Endodermal cell (in vitro differentiated cells): ENCODE results near the gene SLC17A9. TPM values are rescaled to one million over a fixed set of nuclear protein-coding genes. Genes with fewer than 3 reads are reported as not detected.

Experiments
- DNase-seq: peaks from one replicate; pipeline ENCODE4 v3.0.0-alpha.2; 2017
- H3K27ac ChIP-seq: 2 replicates; pipeline ENCODE4 v1.5.1; 2013; ENCODE audit warnings: mild to moderate bottlenecking, low read depth, low read length, moderate library complexity
- H3K27me3 ChIP-seq: 2 replicates; pipeline ENCODE4 v1.6.1; 2013; ENCODE audit warnings: mild to moderate bottlenecking, low read length, moderate library complexity; ENCODE audit not compliant: insufficient read depth, control insufficient read depth, poor library complexity, severe bottlenecking
- H3K36me3 ChIP-seq: 2 replicates; pipeline ENCODE4 v1.7.0; 2013; ENCODE audit warnings: mild to moderate bottlenecking, low read length, moderate library complexity; ENCODE audit not compliant: control insufficient read depth, insufficient read depth
- H3K4me1 ChIP-seq: one replicate; pipeline ENCODE4 v1.7.0; 2013; ENCODE audit warnings: low read length; ENCODE audit not compliant: control insufficient read depth, insufficient read depth
- H3K4me3 ChIP-seq: 2 replicates; pipeline ENCODE4 v1.5.1; 2013; ENCODE audit warnings: mild to moderate bottlenecking, low read length, moderate library complexity
- H3K9ac ChIP-seq: 2 replicates; pipeline ENCODE4 v1.6.1; 2013; ENCODE audit warnings: mild to moderate bottlenecking, low read length, moderate library complexity; ENCODE audit not compliant: poor library complexity, severe bottlenecking; ENCODE audit errors: extremely low read depth
- H3K9me3 ChIP-seq: 2 replicates; pipeline ENCODE4 v1.6.1; 2013; ENCODE audit warnings: mild to moderate bottlenecking, low read length, moderate library complexity; ENCODE audit not compliant: control insufficient read depth
- H3K27ac Mint-ChIP-seq: 2 replicates; pipeline ENCODE4 v1.8.0; 2020; ENCODE audit warnings: mixed read lengths
- H3K27me3 Mint-ChIP-seq: 2 replicates; pipeline ENCODE4 v1.8.0; 2021; ENCODE audit warnings: mild to moderate bottlenecking, mixed read lengths; ENCODE audit not compliant: insufficient read depth
- H3K36me3 Mint-ChIP-seq: 2 replicates; pipeline ENCODE4 v1.8.0; 2020; ENCODE audit warnings: low read depth, mixed read lengths
- H3K4me1 Mint-ChIP-seq: 2 replicates; pipeline ENCODE4 v1.8.0; 2020; ENCODE audit warnings: mixed read lengths
- H3K4me3 Mint-ChIP-seq: 2 replicates; pipeline ENCODE4 v1.8.0; 2020; ENCODE audit warnings: mild to moderate bottlenecking, moderate library complexity, mixed read lengths
- H3K9me3 Mint-ChIP-seq: 2 replicates; pipeline ENCODE4 v1.8.0; 2020; ENCODE audit warnings: mild to moderate bottlenecking, mixed read lengths
- WGBS, 2 experiments: methylation state at CpG; one replicate each; pipeline versions ENCODE4 v1.1.5 to v1.1.7; 2013; ENCODE audit warnings: missing lambda C conversion rate in 2 of 2, mixed read lengths in 1 of 2; ENCODE audit not compliant: insufficient coverage in 1 of 2, insufficient read length in 1 of 2; 5-methylcytosine and 5-hydroxymethylcytosine counted together
- total RNA-seq, 2 donors: library from RNA; stranded (reverse); fragmentation: NEBNext Ultra II Directional in 1 of 2; extraction: Animal tissue kit (Norgen Biotek cat#: 25700) in 1 of 2; gene quantifications; 2 replicates in 1 of 2; 3 replicates in 1 of 2; pipeline ENCODE4 v1.2.1, GENCODE V29; 2021
- TF ChIP-seq, protein P1 (sequence below): fragments of 200-600 bp; sonication (generic); conservative IDR thresholded peaks from 2 replicates; pipeline ENCODE4 v1.5.0; 2021; ENCODE audit warnings: antibody characterized with exemption, mild to moderate bottlenecking

The SLC17A9 gene
- total RNA-seq, 2 donors from 2014 or later, result 8.9 to 10.2 TPM

DNA sequence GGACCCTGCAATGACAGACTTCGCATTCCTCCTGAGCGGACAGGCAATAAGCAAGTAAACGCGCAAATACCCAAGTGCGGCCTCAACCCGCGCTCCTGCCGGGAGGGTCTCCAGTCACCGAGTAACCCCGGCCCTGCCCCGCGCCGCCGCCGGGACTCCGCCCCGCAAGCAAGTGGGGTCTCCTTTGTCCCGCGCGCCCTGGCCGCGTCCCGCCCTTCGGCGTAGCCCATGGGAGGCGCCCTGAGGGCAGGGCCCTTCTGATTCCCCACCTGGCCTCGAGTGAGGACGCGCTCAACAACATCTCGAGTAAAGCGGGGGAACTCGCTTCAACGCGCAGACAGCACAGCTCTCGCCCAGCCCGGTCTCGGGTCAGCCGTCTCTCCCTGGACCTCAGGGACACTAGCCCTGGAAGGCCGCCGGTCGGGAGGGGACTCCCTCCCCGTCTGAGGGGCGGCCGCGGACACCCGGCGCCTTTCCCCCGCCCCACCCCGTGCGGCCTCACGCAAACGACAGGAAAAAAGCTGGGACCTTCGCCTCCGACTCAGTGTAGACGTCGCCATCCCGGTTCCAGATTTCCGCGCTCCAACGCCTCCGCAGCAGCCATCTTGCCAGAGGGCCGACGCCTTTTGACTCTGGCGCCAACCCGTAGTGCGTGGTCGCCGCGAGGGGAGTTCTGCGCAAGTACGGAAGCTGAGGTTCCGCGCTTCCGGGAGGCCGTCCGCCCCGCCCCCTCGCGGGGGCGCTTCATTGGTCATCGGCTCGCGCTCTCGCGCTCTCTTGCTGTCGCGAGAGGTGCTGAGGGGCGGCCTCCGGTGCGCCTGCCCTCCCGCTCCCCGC, 15.0 kb upstream of the SLC17A9 start:
- no peaks in the 10 kb centered on the region for H3K27me3 ChIP-seq

DNA sequence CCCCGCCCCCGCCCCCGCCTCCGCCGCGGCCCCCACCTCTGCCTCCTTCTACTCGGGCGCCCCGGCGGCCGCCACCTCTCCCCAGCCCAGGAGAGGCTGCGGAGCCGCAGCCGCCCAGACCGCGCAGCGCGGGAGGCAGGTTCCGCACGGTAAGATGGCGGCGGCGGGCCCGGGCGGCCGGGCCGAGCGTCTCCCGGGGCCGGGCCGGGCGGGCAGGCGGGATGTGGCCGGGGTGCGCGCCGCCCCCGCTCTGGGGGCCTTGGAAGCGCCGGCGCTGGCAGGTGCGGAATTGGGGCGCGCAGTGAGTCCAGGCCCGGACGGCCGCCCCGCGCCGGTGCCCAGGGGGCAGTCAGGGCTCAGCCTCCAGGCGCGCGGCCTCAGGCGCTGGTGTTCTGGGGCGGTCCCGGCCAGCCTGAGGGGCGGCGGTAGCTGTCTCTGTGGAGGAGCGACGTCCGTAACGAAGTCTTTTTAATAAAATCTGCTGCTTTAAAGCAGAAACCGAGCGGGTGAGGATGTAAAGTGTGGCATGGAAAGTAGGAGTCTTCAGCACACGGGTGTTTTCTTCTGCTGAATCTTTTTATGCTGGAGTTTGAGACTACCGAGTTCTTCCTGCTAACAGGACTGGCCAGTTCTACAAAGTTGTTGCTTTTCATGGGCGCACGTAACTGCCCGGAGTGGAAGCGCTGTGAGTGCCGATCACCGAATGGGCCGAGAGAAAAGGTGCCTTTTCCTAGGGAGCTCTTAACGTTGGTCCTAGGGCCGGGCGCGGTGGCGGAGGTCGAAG, 14.2 kb upstream of the SLC17A9 start, which contains the start of gene GID8:
TSS of gene GID8 (plus strand) at position 43 of the 784 bp plus-strand sequence. CDS start 3,356 bp downstream, outside the sequence.
- no peaks in the 10 kb centered on the region for H3K9me3 Mint-ChIP-seq
- DNase-seq, result peak; percentile 69
- peak within 1 kb of the TSS; percentile 99 for H3K4me3 ChIP-seq
- no peaks in the 10 kb centered on the region for H3K4me1 ChIP-seq
- H3K27me3 ChIP-seq, result no peaks in the 10 kb centered on the region
- H3K36me3 Mint-ChIP-seq, result peaks cover 23% of the 10 kb centered on the region
- 0 to 1% methylated on average over 30 to 76 of the region's 79 CpGs for WGBS, 2 experiments
- TF ChIP-seq, protein P1, sequence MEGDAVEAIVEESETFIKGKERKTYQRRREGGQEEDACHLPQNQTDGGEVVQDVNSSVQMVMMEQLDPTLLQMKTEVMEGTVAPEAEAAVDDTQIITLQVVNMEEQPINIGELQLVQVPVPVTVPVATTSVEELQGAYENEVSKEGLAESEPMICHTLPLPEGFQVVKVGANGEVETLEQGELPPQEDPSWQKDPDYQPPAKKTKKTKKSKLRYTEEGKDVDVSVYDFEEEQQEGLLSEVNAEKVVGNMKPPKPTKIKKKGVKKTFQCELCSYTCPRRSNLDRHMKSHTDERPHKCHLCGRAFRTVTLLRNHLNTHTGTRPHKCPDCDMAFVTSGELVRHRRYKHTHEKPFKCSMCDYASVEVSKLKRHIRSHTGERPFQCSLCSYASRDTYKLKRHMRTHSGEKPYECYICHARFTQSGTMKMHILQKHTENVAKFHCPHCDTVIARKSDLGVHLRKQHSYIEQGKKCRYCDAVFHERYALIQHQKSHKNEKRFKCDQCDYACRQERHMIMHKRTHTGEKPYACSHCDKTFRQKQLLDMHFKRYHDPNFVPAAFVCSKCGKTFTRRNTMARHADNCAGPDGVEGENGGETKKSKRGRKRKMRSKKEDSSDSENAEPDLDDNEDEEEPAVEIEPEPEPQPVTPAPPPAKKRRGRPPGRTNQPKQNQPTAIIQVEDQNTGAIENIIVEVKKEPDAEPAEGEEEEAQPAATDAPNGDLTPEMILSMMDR, result no peak
- peak within 1 kb of the TSS; percentile 92 for H3K27ac ChIP-seq
- H3K9me3 ChIP-seq, result no peaks in the 10 kb centered on the region
- H3K36me3 ChIP-seq, result peaks cover 51% of the 10 kb centered on the region
- H3K9ac ChIP-seq, result peak within 1 kb of the TSS; percentile 96
- no peaks in the 10 kb centered on the region for H3K27me3 Mint-ChIP-seq
- peak within 1 kb of the TSS; percentile 98 for H3K27ac Mint-ChIP-seq
- H3K4me1 Mint-ChIP-seq, result peaks cover 10% of the 10 kb centered on the region
- H3K4me3 Mint-ChIP-seq, result no peak within 1 kb of the TSS

More for the DNA sequence above, 15.0 kb upstream of the SLC17A9 start:
- Histone ChIP-seq H3K36me3 (peaks cover 50% of the 10 kb centered on the region), H3K27ac (peak overlapping the region; percentile 92), H3K9me3 (no peaks in the 10 kb centered on the region), H3K4me3 (peak overlapping the region; percentile 97), H3K4me1 (no peaks in the 10 kb centered on the region), H3K9ac (peak overlapping the region; percentile 96)
- TF ChIP-seq, protein P1, result no peak
- peaks cover 10% of the 10 kb centered on the region for H3K4me1 Mint-ChIP-seq
- peak; percentile 98 for DNase-seq
- peaks cover 21% of the 10 kb centered on the region for H3K36me3 Mint-ChIP-seq
- H3K9me3 Mint-ChIP-seq, result no peaks in the 10 kb centered on the region
- H3K27ac Mint-ChIP-seq, result peak overlapping the region; percentile 98
- H3K27me3 Mint-ChIP-seq, result no peaks in the 10 kb centered on the region
- H3K4me3 Mint-ChIP-seq, result no peak overlapping the region
- WGBS, 2 experiments, result 0 to 1% methylated on average over 39 to 79 of the region's 92 CpGs

DNA sequence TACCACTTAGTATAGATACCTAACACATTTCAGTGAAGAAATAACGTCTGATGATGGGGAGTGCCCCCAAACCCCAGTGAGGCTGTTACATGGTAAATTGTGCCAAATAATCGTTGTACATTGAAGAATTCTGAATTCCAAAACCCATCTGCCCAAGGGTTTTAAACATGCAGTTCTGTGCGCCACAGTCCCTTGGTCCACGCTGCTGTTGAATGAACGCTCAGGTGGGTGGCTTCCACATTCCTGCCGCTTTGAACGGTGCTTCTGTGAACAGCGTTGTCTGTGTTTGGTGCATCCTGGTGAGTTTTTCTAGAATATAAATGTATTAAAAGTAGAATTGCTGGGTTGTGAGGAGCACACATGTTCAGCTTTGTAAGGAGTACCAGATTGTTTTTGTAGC, 11.6 kb upstream of the SLC17A9 start:
- H3K4me3 Mint-ChIP-seq, result no peak overlapping the region
- no peak for DNase-seq
- Histone ChIP-seq H3K27ac (no peak overlapping the region), H3K36me3 (peaks cover 52% of the 10 kb centered on the region), H3K9ac (no peak overlapping the region), H3K9me3 (no peaks in the 10 kb centered on the region), H3K27me3 (no peaks in the 10 kb centered on the region), H3K4me3 (no peak overlapping the region), H3K4me1 (no peaks in the 10 kb centered on the region)
- TF ChIP-seq, protein P1, result no peak
- 93 to 97% methylated on average over 7 to 8 of the region's 8 CpGs for WGBS, 2 experiments
- H3K4me1 Mint-ChIP-seq, result peaks cover 10% of the 10 kb centered on the region
- no peak overlapping the region for H3K27ac Mint-ChIP-seq
- H3K36me3 Mint-ChIP-seq, result peaks cover 48% of the 10 kb centered on the region
- H3K27me3 Mint-ChIP-seq, result no peaks in the 10 kb centered on the region
- no peaks in the 10 kb centered on the region for H3K9me3 Mint-ChIP-seq
